ENCODE data around the gene GJA10. TPM values are rescaled to one million over a fixed set of nuclear protein-coding genes. Genes with fewer than 3 reads are reported as not detected.

Gene GJA10
- total RNA-seq, 1 experiment from 2014 or later, result not detected

GRCh38 chr6:89941031-89941762 lies 46.9 kb downstream of the GJA10 start:
- ChIA-PET CTCF (interaction anchor here (0.5 to 1.4 kb wide), 13 partner anchors 11 to 551 kb away, joined by 3 to 25 read pairs (median 4); no protein-coding TSS in a partner anchor), POLR2A (ENCODE audit: unreplicated experiment) (no interaction called here)
- Histone ChIP-seq H3K4me2 (ENCODE audit: low read length) (peak overlapping the region; percentile 52), H3K9me2 (replicated peaks; ENCODE audit: low read length) (no peaks in the 10 kb centered on the region), H4K20me1 (ENCODE audit: low read length) (no peaks in the 10 kb centered on the region), H3K4me1 (ENCODE audit: insufficient read depth, low read length) (peaks cover 13% of the 10 kb centered on the region), H2AFZ (ENCODE audit: low read length) (peak overlapping the region; percentile 51), H3K9me3 (ENCODE audit: low read length) (no peaks in the 10 kb centered on the region), H3K27ac (ENCODE audit: low read length) (no peak overlapping the region), H3F3A (ENCODE audit: low read length, unreplicated experiment) (no peaks in the 10 kb centered on the region), H3K4me3 (ENCODE audit: low read length) (no peak overlapping the region), H3K79me2 (ENCODE audit: low read length) (no peaks in the 10 kb centered on the region), H3K36me3 (ENCODE audit: low read depth, low read length) (no peaks in the 10 kb centered on the region), H3K27me3 (ENCODE audit: low read length) (no peaks in the 10 kb centered on the region), H3K9ac (ENCODE audit: low read length) (no peak overlapping the region)
- BruUV-seq (replicated peaks), result no TSS peak
- intact Hi-C loops (cut with micrococcal nuclease), result loop anchor here (5.0 to 10.0 kb wide), 4 partner anchors 146 to 426 kb away; partner anchors contain the start of gene BACH2
- DNase-seq (peak; percentile 41), ATAC-seq (peak; percentile 87)
- TF ChIP-seq, protein P1, sequence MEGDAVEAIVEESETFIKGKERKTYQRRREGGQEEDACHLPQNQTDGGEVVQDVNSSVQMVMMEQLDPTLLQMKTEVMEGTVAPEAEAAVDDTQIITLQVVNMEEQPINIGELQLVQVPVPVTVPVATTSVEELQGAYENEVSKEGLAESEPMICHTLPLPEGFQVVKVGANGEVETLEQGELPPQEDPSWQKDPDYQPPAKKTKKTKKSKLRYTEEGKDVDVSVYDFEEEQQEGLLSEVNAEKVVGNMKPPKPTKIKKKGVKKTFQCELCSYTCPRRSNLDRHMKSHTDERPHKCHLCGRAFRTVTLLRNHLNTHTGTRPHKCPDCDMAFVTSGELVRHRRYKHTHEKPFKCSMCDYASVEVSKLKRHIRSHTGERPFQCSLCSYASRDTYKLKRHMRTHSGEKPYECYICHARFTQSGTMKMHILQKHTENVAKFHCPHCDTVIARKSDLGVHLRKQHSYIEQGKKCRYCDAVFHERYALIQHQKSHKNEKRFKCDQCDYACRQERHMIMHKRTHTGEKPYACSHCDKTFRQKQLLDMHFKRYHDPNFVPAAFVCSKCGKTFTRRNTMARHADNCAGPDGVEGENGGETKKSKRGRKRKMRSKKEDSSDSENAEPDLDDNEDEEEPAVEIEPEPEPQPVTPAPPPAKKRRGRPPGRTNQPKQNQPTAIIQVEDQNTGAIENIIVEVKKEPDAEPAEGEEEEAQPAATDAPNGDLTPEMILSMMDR (conservative IDR thresholded peaks at IDR 0.05; ENCODE audit: low read depth, low read length), result no peak
- no peak for TF ChIP-seq EZH2phosphoT487 (IDR thresholded peaks at IDR 0.05; ENCODE audit: borderline replicate concordance, low read length)
- TF ChIP-seq EZH2 (IDR thresholded peaks at IDR 0.05; ENCODE audit: low read length, unreplicated experiment), result no peak

DNA sequence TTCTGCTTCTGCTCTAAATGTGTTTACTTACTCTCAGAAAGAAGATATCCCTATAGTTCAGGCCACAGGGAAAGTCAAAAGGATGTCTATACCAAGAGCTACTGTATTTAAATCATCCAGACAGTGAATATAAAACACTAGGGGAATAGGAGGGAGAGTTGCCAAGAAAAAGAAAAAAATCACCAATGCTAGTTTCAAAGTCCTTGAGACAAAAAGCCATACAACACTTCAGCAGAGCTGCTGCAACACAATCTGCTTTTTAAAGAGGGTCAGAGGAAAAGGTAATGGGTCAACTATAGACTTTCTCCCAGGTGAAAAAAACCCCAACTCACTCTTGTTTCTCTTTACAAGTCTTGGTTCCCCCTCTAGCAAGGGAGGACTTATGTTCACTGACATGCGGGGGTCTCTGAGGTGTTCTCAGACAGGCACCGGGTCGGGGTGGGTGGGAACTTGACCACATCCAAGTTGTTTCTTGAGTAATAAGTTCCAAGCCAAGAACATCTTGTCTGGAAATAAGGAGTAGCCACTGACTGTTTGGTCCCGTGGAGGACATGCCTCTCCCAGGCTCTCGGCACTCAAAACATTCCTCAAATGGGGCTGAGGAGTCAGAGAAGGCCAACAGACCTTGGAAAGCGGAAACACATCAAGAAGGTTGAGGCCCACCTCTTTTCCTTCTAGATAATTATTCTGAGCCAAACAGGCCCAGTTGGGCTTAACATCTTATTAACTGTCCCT lies 47.7 kb downstream of the GJA10 start:
- no peak for ATAC-seq
- Histone ChIP-seq H4K20me1 (ENCODE audit: low read length) (no peaks in the 10 kb centered on the region), H3K9ac (ENCODE audit: low read length) (no peak overlapping the region), H3K9me2 (replicated peaks; ENCODE audit: low read length) (no peaks in the 10 kb centered on the region), H3K4me3 (ENCODE audit: low read length) (no peak overlapping the region), H3K36me3 (ENCODE audit: low read depth, low read length) (no peaks in the 10 kb centered on the region), H2AFZ (ENCODE audit: low read length) (peak overlapping the region; percentile 51), H3K9me3 (ENCODE audit: low read length) (no peaks in the 10 kb centered on the region), H3K79me2 (ENCODE audit: low read length) (no peaks in the 10 kb centered on the region), H3K4me2 (ENCODE audit: low read length) (peak overlapping the region; percentile 52), H3F3A (ENCODE audit: low read length, unreplicated experiment) (no peaks in the 10 kb centered on the region), H3K4me1 (ENCODE audit: insufficient read depth, low read length) (peaks cover 13% of the 10 kb centered on the region), H3K27me3 (ENCODE audit: low read length) (no peaks in the 10 kb centered on the region), H3K27ac (ENCODE audit: low read length) (no peak overlapping the region)
- no peak for DNase-seq
- intact Hi-C loops (cut with micrococcal nuclease), result loop anchor here (5.0 to 10.0 kb wide), 4 partner anchors 145 to 425 kb away; partner anchors contain the start of gene BACH2
- CTCF ChIA-PET, result interaction anchor here (1.3 kb wide), 1 partner anchor 344 kb away, joined by 4 read pairs; no protein-coding TSS in a partner anchor
- POLR2A ChIA-PET (ENCODE audit: unreplicated experiment), result no interaction called here
- TF ChIP-seq EZH2 (IDR thresholded peaks at IDR 0.05; ENCODE audit: low read length, unreplicated experiment) (no peak), EZH2phosphoT487 (IDR thresholded peaks at IDR 0.05; ENCODE audit: borderline replicate concordance, low read length) (no peak)
- TF ChIP-seq, protein P1 (conservative IDR thresholded peaks at IDR 0.05; ENCODE audit: low read depth, low read length), result no peak
- no TSS peak for BruUV-seq (replicated peaks)
